ENCODE results near the gene MCAT.
A peak's percentile ranks its signal among the peaks of the same experiment; 100 is the strongest.

The MCAT gene

GRCh38 chr22:43090130-43090789 lies 52.9 kb downstream of the MCAT start:
- peak; percentile 90 for DNase-seq (ENCODE audit: low read depth)

GRCh38 chr22:43088984-43089717 lies 54.0 kb downstream of the MCAT start, which contains the start of gene TTLL1:
Gene TTLL1 (minus strand): TSS chr22:43089391. CDS start chr22:43075586, 13,805 bp downstream.
- DNase-seq (ENCODE audit: low read depth): peak; percentile 88

GRCh38 chr22:43088627-43088983 lies 54.6 kb downstream of the MCAT start:
- DNase-seq (ENCODE audit: low read depth): no peak

GRCh38 chr22:43085658-43086606 lies 57.3 kb downstream of the MCAT start:
- no peak for DNase-seq (ENCODE audit: low read depth)

All from ELR (cell line).